Activated CD8-positive, alpha-beta T cell treated with anti-CD3 and anti-CD28 coated beads for 36 hours (primary cell): ENCODE data around the gene MAGI2. TPM values are rescaled to one million over a fixed set of nuclear protein-coding genes. Genes with fewer than 3 reads are reported as not detected.

ENCODE experiments used
- ATAC-seq: fragments of 200-7000 bp; cut with Tn5 transposase; one replicate; pipeline ENCODE4 v1.10.0; 2021; ENCODE audit warnings: mild to moderate bottlenecking, moderate library complexity
- CTCF ChIA-PET: fragments of 350-600 bp; sonication (Branson Sonifier 250); formaldehyde crosslinking; loops from one replicate; lab custom pipeline; 2021; ENCODE audit warnings: antibody characterized with exemption; lab: Charles Lee
- POLR2A ChIA-PET: fragments of 350-600 bp; sonication (Branson Sonifier 250); formaldehyde crosslinking; loops from one replicate; lab custom pipeline; 2021; ENCODE audit warnings: antibody characterized with exemption; lab: Charles Lee
- DNase-seq: peaks from one replicate; pipeline ENCODE4 v3.0.0-alpha.2; 2020
- H3K27ac Mint-ChIP-seq: one replicate; pipeline ENCODE4 v1.8.0; 2021; ENCODE audit warnings: mild to moderate bottlenecking, mixed read lengths
- H3K27me3 Mint-ChIP-seq: one replicate; pipeline ENCODE4 v1.8.0; 2021; ENCODE audit warnings: mixed read lengths
- H3K36me3 Mint-ChIP-seq: one replicate; pipeline ENCODE4 v1.8.0; 2021; ENCODE audit warnings: low read depth, mixed read lengths
- H3K4me1 Mint-ChIP-seq: one replicate; pipeline ENCODE4 v1.8.0; 2021; ENCODE audit warnings: low read depth, mixed read lengths
- H3K4me3 Mint-ChIP-seq: one replicate; pipeline ENCODE4 v1.8.0; 2021; ENCODE audit warnings: mild to moderate bottlenecking, moderate library complexity, mixed read lengths
- H3K9me3 Mint-ChIP-seq: one replicate; pipeline ENCODE4 v1.8.0; 2021; ENCODE audit warnings: mixed read lengths
- CTCF ChIP-seq: fragments of 200-600 bp; IDR thresholded peaks from one replicate; pipeline ENCODE4 v1.8.0; 2022; ENCODE audit warnings: antibody characterized with exemption, mild to moderate bottlenecking
- intact Hi-C: fragments of 100-400 bp; cut with micrococcal nuclease; formaldehyde crosslinking; loops from one replicate; pipeline ENCODE4 v1.10.0; 2022
- total RNA-seq, 2 experiments: library from RNA; stranded (reverse); gene quantifications; one replicate each; pipeline ENCODE4 v1.2.3, GENCODE V29; 2021

MAGI2 gene
- total RNA-seq, 2 experiments from 2014 or later, result 0.04 to 0.09 TPM

- ChIA-PET CTCF (no interaction called here), POLR2A (no interaction called here)
- H3K36me3 Mint-ChIP-seq, result no peaks in the 10 kb centered on the region
- H3K9me3 Mint-ChIP-seq, result no peaks in the 10 kb centered on the region
- intact Hi-C loops, result no loop called here
- H3K27ac Mint-ChIP-seq, result no peak overlapping the region
- no peak for TF ChIP-seq CTCF
- no peak for DNase-seq
- H3K4me1 Mint-ChIP-seq, result no peaks in the 10 kb centered on the region
- H3K27me3 Mint-ChIP-seq, result no peaks in the 10 kb centered on the region
- ATAC-seq, result no peak
- no peak overlapping the region for H3K4me3 Mint-ChIP-seq
Measured at GRCh38 chr7:78803501-78804127, 649.9 kb downstream of the MAGI2 start.

GRCh38 chr7:78794101-78794500, 659.4 kb downstream of the MAGI2 start:
- intact Hi-C loops, result no loop called here
- CTCF ChIA-PET, result no interaction called here

GRCh38 chr7:78792624-78793023, 660.8 kb downstream of the MAGI2 start:
- no peaks in the 10 kb centered on the region for H3K36me3 Mint-ChIP-seq
- CTCF ChIA-PET, result no interaction called here

More at GRCh38 chr7:78794101-78794500, 659.4 kb downstream of the MAGI2 start:
- POLR2A ChIA-PET, result no interaction called here
- no peak for TF ChIP-seq CTCF
- Mint-ChIP-seq H3K27me3 (no peaks in the 10 kb centered on the region), H3K36me3 (no peaks in the 10 kb centered on the region), H3K27ac (no peak overlapping the region), H3K9me3 (peaks cover 8% of the 10 kb centered on the region), H3K4me1 (no peaks in the 10 kb centered on the region), H3K4me3 (no peak overlapping the region)
- ATAC-seq (no peak), DNase-seq (no peak)

GRCh38 chr7:78792006-78792405, 661.5 kb downstream of the MAGI2 start:
- DNase-seq, result no peak
- TF ChIP-seq CTCF, result no peak
- intact Hi-C loops, result no loop called here
- Mint-ChIP-seq H3K4me3 (no peak overlapping the region), H3K36me3 (no peaks in the 10 kb centered on the region), H3K27me3 (no peaks in the 10 kb centered on the region), H3K27ac (no peak overlapping the region), H3K9me3 (peaks cover 8% of the 10 kb centered on the region), H3K4me1 (no peaks in the 10 kb centered on the region)
- ChIA-PET CTCF (no interaction called here), POLR2A (no interaction called here)
- no peak for ATAC-seq

More at GRCh38 chr7:78792624-78793023, 660.8 kb downstream of the MAGI2 start:
- DNase-seq (no peak), ATAC-seq (no peak)
- TF ChIP-seq CTCF, result no peak
- POLR2A ChIA-PET, result no interaction called here
- Mint-ChIP-seq H3K4me1 (no peaks in the 10 kb centered on the region), H3K4me3 (no peak overlapping the region), H3K27ac (no peak overlapping the region), H3K27me3 (no peaks in the 10 kb centered on the region), H3K9me3 (peaks cover 8% of the 10 kb centered on the region)
- intact Hi-C loops, result no loop called here

GRCh38 chr7:78788464-78788863, 665.0 kb downstream of the MAGI2 start:
- no peak overlapping the region for H3K4me3 Mint-ChIP-seq
- H3K27me3 Mint-ChIP-seq, result no peaks in the 10 kb centered on the region
- no peak overlapping the region for H3K27ac Mint-ChIP-seq
- no peak for TF ChIP-seq CTCF
- intact Hi-C loops, result no loop called here
- ChIA-PET CTCF (no interaction called here), POLR2A (no interaction called here)
- peaks cover 2% of the 10 kb centered on the region for H3K9me3 Mint-ChIP-seq
- DNase-seq, result no peak
- ATAC-seq, result no peak
- H3K36me3 Mint-ChIP-seq, result no peaks in the 10 kb centered on the region
- H3K4me1 Mint-ChIP-seq, result no peaks in the 10 kb centered on the region
